Hair follicular keratinocyte (primary cell): ENCODE results near the gene KNTC1. TPM values are rescaled to one million over a fixed set of nuclear protein-coding genes. Genes with fewer than 3 reads are reported as not detected.

Source experiments
- total RNA-seq: library from RNA; depleted of rRNA; stranded (reverse); fragments of >200 nt; gene quantifications from 2 replicates; pipeline ENCODE4 v1.2.3, GENCODE V29; 2015

The KNTC1 gene
- 16.1 and 28.1 TPM in 2 replicates for total RNA-seq

GRCh38 chr12:122526683-122527477, at the start of gene KNTC1, which contains the start of gene RSRC2:
TSS of gene KNTC1 (plus strand) at chr12:122527249. CDS start at chr12:122530064, 2,815 bp downstream.
TSS of gene RSRC2 (minus strand) at chr12:122526936. CDS start at chr12:122526853, 83 bp downstream.

GRCh38 chr12:122500685-122501488, 26.2 kb upstream of the KNTC1 start, which contains the start of gene ZCCHC8:
TSS of gene ZCCHC8 (minus strand) at chr12:122500932. CDS start at chr12:122500840, 92 bp downstream.

Other genes with a start within 250 kb of the KNTC1 start
- gene CLIP1, start 104.6 kb upstream of the KNTC1 start, total RNA-seq, result 21.3 and 25.8 TPM in 2 replicates
- gene ZCCHC8, start 26.3 kb upstream of the KNTC1 start, total RNA-seq, result 13.4 and 15.7 TPM in 2 replicates
- 24.6 and 31.4 TPM in 2 replicates for gene RSRC2, start 313 bp upstream of the KNTC1 start, total RNA-seq
- 0.61 and 2.1 TPM in 2 replicates for gene HCAR2, start 176.1 kb downstream of the KNTC1 start, total RNA-seq
- gene HCAR3, start 189.6 kb downstream of the KNTC1 start, total RNA-seq, result 1.4 and 4.3 TPM in 2 replicates
- 0.11 and 0.31 TPM in 2 replicates for gene HCAR1, start 203.6 kb downstream of the KNTC1 start, total RNA-seq
- gene DENR, start 225.6 kb downstream of the KNTC1 start, total RNA-seq, result 30.9 and 33.2 TPM in 2 replicates
- 0.23 TPM in 2 replicates for gene CCDC62, start 247.3 kb downstream of the KNTC1 start, total RNA-seq